Natural killer cell (primary cell): ENCODE measurements around the gene CNTF. TPM values are rescaled to one million over a fixed set of nuclear protein-coding genes. Genes with fewer than 3 reads are reported as not detected.

ENCODE experiments used
- ATAC-seq, 3 donors: fragments of 150-1000 bp in 2 of 3; fragments of 200-7000 bp in 1 of 3; cut with Tn5 transposase; 1 replicate in 1 of 3; 2 replicates in 2 of 3; pipeline ENCODE4 v1.10.0; 2021; ENCODE audit warnings: mild to moderate bottlenecking in 2 of 3, moderate library complexity in 2 of 3
- DNase-seq, 2 donors: peaks; one replicate each; pipeline versions ENCODE4 v3.0.0 to v3.0.0-alpha.2; 2013 to 2021; ENCODE audit warnings: mixed read lengths in 1 of 2
- H3K27ac ChIP-seq: one replicate; pipeline ENCODE4 v1.5.1; 2013; ENCODE audit warnings: mild to moderate bottlenecking, low read length
- H3K27me3 ChIP-seq: one replicate; pipeline ENCODE4 v1.6.1; 2013; ENCODE audit warnings: low read length; ENCODE audit not compliant: control insufficient read depth, insufficient read depth
- H3K36me3 ChIP-seq: one replicate; pipeline ENCODE4 v1.6.1; 2013; ENCODE audit warnings: low read length; ENCODE audit not compliant: control insufficient read depth, insufficient read depth
- H3K4me1 ChIP-seq: one replicate; pipeline ENCODE4 v1.6.1; 2013; ENCODE audit warnings: low read length; ENCODE audit not compliant: control insufficient read depth, insufficient read depth
- H3K4me3 ChIP-seq: one replicate; pipeline ENCODE4 v1.5.1; 2013; ENCODE audit warnings: low read length
- H3K9me3 ChIP-seq: one replicate; pipeline ENCODE4 v1.6.1; 2013; ENCODE audit warnings: low read length; ENCODE audit not compliant: control insufficient read depth, insufficient read depth
- H3K27ac Mint-ChIP-seq, 2 donors: one replicate each; pipeline ENCODE4 v1.8.0; 2022; ENCODE audit warnings: mild to moderate bottlenecking in 2 of 2, mixed read lengths in 2 of 2, moderate library complexity in 1 of 2
- H3K27me3 Mint-ChIP-seq, 2 donors: one replicate each; pipeline ENCODE4 v1.8.0; 2022; ENCODE audit warnings: low read depth in 2 of 2, mixed read lengths in 2 of 2
- H3K36me3 Mint-ChIP-seq: one replicate; pipeline ENCODE4 v1.8.0; 2022; ENCODE audit warnings: mixed read lengths
- H3K4me1 Mint-ChIP-seq, 2 donors: one replicate each; pipeline ENCODE4 v1.8.0; 2022; ENCODE audit warnings: mixed read lengths in 2 of 2
- H3K4me3 Mint-ChIP-seq: one replicate; pipeline ENCODE4 v1.8.0; 2022; ENCODE audit warnings: mild to moderate bottlenecking, moderate library complexity, mixed read lengths
- H3K9me3 Mint-ChIP-seq, 2 donors: one replicate each; pipeline ENCODE4 v1.8.0; 2022; ENCODE audit warnings: mixed read lengths in 2 of 2
- CTCF ChIP-seq: fragments of 200-600 bp; IDR thresholded peaks from one replicate; pipeline ENCODE4 v1.8.0; 2022; ENCODE audit warnings: antibody characterized with exemption
- WGBS: methylation state at CpG from one replicate; pipeline ENCODE4 v1.1.7; 2013; ENCODE audit warnings: missing lambda C conversion rate; ENCODE audit not compliant: insufficient coverage; 5-methylcytosine and 5-hydroxymethylcytosine counted together
- intact Hi-C: fragments of 100-400 bp; cut with micrococcal nuclease; formaldehyde crosslinking; loops from one replicate; pipeline ENCODE4 v1.14.2; 2022
- total RNA-seq, 4 donors: library from RNA; stranded (reverse); fragments of 120-200 nt in 1 of 4; gene quantifications; one replicate each; pipeline versions ENCODE4 v1.2.3 to v1.2.4, GENCODE V29; 2013 to 2022

CNTF gene
- total RNA-seq, 3 donors from 2014 or later (not counting 1 experiment from before 2014, with no cell fraction given): 3.6 to 5.5 (median 4.9) TPM

- Mint-ChIP-seq H3K4me3 (peak overlapping the region; percentile 91), H3K9me3 (no peaks in the 10 kb centered on the region), H3K27ac (peak overlapping the region; percentile 99 to 100), H3K27me3 (peaks cover 0 to 3% of the 10 kb centered on the region in 2 donors), H3K36me3 (no peaks in the 10 kb centered on the region), H3K4me1 (peaks cover 86 to 92% of the 10 kb centered on the region in 2 donors)
- intact Hi-C loops: loop anchor here (2.0 to 10.0 kb wide), 7 partner anchors 53 to 1047 kb away; partner anchors contain the start of genes FAM111A, MED19, SELENOH and TIMM10
- no peaks in the 10 kb centered on the region for H3K9me3 ChIP-seq
- ATAC-seq (peak; percentile 34 to 54 (median 50)), DNase-seq (peak; percentile 90 to 98)
- peaks cover 2% of the 10 kb centered on the region for H3K36me3 ChIP-seq
- H3K27me3 ChIP-seq: no peaks in the 10 kb centered on the region
- peak overlapping the region; percentile 79 for H3K4me3 ChIP-seq
- peak overlapping the region; percentile 99 for H3K27ac ChIP-seq
- no peak for TF ChIP-seq CTCF
- H3K4me1 ChIP-seq: peaks cover 35% of the 10 kb centered on the region
- 0% methylated on average over 32 of the region's 33 CpGs for whole genome bisulfite sequencing
Measured at GRCh38 chr11:58578136-58578634, 44.3 kb upstream of the CNTF start.

- Mint-ChIP-seq H3K36me3 (no peaks in the 10 kb centered on the region), H3K27ac (peak within 1 kb of the TSS; percentile 99 to 100), H3K9me3 (no peaks in the 10 kb centered on the region), H3K4me3 (peak within 1 kb of the TSS; percentile 91), H3K27me3 (peaks cover 0 to 3% of the 10 kb centered on the region in 2 donors), H3K4me1 (peaks cover 84 to 88% of the 10 kb centered on the region in 2 donors)
- Histone ChIP-seq H3K4me3 (peak within 1 kb of the TSS; percentile 90), H3K36me3 (peaks cover 2% of the 10 kb centered on the region), H3K27ac (peak within 1 kb of the TSS; percentile 99), H3K4me1 (peaks cover 32% of the 10 kb centered on the region), H3K27me3 (no peaks in the 10 kb centered on the region), H3K9me3 (no peaks in the 10 kb centered on the region)
- no peak for TF ChIP-seq CTCF
- WGBS: under 1% methylated on average over 46 of the region's 51 CpGs
- ATAC-seq (peak; percentile 59 to 82 (median 67)), DNase-seq (peak; percentile 88 to 99)
- intact Hi-C loops: loop anchor here (1.0 to 10.0 kb wide), 9 partner anchors 10 to 1048 kb away; partner anchors contain the start of genes FAM111A, MED19, SELENOH and TIMM10
Measured at GRCh38 chr11:58578635-58579191, 43.8 kb upstream of the CNTF start, which contains the start of gene ZFP91. Gene ZFP91 (plus strand): TSS chr11:58579063. CDS start chr11:58579282, 219 bp downstream.

GRCh38 chr11:58579192-58580129, 43.0 kb upstream of the CNTF start:
- peak overlapping the region; percentile 90 for H3K4me3 ChIP-seq
- peak overlapping the region; percentile 99 for H3K27ac ChIP-seq
- Mint-ChIP-seq H3K4me1 (peaks cover 77 to 81% of the 10 kb centered on the region in 2 donors), H3K4me3 (peak overlapping the region; percentile 91), H3K36me3 (no peaks in the 10 kb centered on the region), H3K27ac (peak overlapping the region; percentile 99 to 100), H3K9me3 (no peaks in the 10 kb centered on the region), H3K27me3 (peaks cover 0 to 3% of the 10 kb centered on the region in 2 donors)
- TF ChIP-seq CTCF: peak; percentile 80
- WGBS: under 1% methylated on average over 74 of the region's 78 CpGs
- ATAC-seq (peak; percentile 32 to 67 (median 47)), DNase-seq (peak; percentile 91 to 97)
- H3K27me3 ChIP-seq: no peaks in the 10 kb centered on the region
- intact Hi-C loops: loop anchor here (1.0 to 10.0 kb wide), 9 partner anchors 11 to 1049 kb away; partner anchors contain the start of genes FAM111A, MED19, SELENOH and TIMM10
- peaks cover 2% of the 10 kb centered on the region for H3K36me3 ChIP-seq
- H3K9me3 ChIP-seq: no peaks in the 10 kb centered on the region
- peaks cover 29% of the 10 kb centered on the region for H3K4me1 ChIP-seq
